ENCODE data around the gene DNLZ.

The DNLZ gene

GRCh38 chr9:136342181-136343120 is 21.1 kb downstream of the DNLZ start:
- no peak for FAIRE-seq

GRCh38 chr9:136341769-136342168 is 21.8 kb downstream of the DNLZ start:
- no peak for FAIRE-seq

DNA sequence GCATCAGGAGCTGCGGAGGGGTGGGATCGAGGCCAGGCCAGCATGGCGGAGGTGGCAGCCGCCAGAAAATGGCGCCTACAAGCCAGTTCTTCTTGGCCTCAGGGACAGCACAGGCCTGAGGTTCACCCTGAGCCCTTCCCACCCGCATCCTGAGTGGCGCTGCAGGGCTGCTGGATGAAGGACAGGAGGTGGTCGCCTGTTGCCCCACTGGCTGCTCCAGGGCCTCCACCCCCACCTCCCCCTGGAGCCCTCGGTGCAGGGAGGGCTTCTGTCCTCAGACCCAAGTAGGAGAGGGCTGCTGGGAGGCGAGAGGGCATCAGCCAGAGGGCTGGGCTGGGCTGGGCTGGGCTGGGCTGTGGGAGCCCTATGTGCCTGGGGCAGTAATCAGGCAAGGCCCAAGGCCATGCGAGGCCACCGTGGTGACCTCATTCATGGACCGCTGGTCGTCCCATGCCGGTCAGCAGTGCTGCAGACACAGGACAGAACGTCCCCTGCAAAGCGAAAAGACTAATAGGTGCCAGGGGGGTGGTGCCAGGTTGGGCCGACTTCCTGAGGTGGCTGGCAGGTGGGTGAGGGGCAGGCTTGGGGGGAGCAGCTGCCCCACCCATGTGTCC is 22.4 kb downstream of the DNLZ start:
- no peak for FAIRE-seq

DNA sequence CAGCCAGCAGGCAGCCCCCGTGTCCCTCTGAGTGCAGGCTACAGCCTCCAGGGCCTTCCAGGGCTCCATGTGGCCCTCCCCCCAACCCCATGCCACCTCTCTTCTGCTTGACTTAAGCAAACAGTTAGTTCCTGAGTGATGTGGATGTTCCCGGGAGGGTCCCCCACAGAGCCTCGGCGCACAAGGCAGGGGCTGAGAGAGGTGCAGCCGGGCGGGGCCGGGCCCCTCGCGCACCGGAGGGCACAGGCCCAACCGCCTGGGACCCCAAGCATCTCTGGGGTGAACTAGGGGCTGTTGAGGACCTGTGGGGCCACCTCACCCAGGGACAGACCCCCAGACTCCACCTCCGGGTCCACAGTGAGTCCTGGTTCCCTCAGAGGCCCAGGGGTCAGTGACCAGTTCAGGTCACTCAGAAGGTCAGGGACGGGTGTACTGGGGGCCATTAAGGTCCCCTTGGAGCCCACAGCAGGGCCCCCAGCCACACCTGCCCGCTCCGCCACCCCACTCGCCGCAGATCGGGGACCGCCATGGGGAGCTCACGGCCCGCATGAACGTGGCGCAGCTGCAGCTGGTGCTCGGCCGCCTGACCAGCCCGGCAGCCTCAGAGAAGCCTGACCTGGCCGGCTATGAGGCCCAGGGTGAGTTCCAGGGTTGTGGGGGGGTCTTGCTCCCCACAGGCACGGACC is 23.0 kb downstream of the DNLZ start:
- no peak for FAIRE-seq

DNA sequence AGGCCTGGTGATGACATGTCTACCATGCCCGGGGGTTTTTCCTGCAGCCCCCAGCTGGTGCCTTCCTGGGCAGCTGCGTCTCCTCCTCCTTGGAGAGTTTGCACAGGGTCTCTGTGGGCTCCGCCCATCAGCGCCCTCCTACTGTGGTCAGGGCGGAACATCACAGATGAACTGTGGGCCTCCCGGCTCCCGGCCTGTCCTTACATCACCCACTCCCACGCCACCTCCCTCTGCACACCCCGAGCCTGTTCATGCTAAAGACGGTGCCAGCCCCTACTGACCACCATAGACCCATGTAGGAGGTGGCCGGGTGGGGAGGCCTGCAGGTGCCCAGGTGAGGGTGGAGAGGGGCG is 23.6 kb downstream of the DNLZ start:
- no peak for FAIRE-seq

- no peak for FAIRE-seq
Observed at GRCh38 chr9:136339173-136339957, 24.2 kb downstream of the DNLZ start.

- no peak for FAIRE-seq
Observed at GRCh38 chr9:136338511-136338910, 25.0 kb downstream of the DNLZ start.

DNA sequence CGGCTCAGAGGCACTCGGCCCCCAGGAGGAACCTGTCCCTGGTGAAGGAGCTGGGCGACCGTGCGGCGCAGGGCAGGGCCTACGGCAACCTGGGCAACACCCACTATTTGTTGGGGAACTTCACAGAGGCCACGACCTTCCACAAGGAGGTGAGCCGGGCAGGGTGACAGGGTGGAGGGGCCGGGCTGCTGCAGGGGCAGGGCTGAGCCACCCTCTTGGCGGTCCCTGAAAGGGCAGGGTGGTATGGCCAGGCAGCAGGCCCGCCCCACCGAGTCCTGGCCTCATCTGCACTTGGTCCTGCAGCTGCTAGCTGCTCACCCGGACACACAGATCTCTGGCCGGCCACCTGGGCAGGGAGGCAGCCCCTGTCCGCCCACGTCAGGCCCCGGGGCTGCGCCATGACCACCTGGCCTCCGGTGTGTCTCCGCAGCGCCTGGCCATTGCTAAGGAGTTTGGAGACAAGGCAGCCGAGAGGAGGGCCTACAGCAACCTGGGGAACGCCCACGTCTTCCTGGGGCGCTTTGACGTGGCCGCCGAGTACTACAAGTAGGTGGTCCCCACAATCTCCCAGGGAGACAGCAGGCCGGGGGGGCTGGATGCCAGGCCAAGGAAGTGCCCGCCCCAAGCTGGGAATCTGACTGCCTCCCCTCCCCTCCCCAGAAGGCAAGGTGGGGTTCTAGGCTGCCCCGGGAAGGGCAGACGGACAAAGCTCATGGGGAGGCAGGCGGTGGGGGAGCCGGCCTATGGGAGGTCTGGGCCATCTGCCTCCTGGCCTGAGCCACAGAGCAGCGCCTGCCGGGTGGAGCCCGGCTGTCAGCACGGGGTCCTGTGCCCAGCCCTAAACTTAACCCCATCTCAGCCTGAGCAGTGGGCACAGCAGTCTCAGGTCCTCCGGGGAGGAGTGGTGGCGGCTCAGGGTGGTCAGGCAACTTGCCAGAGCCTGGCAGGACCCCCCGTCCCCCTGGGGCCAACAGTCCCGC is 25.8 kb downstream of the DNLZ start:
- FAIRE-seq, result no peak

GRCh38 chr9:136336881-136337280 is 26.7 kb downstream of the DNLZ start:
- no peak for FAIRE-seq

DNA sequence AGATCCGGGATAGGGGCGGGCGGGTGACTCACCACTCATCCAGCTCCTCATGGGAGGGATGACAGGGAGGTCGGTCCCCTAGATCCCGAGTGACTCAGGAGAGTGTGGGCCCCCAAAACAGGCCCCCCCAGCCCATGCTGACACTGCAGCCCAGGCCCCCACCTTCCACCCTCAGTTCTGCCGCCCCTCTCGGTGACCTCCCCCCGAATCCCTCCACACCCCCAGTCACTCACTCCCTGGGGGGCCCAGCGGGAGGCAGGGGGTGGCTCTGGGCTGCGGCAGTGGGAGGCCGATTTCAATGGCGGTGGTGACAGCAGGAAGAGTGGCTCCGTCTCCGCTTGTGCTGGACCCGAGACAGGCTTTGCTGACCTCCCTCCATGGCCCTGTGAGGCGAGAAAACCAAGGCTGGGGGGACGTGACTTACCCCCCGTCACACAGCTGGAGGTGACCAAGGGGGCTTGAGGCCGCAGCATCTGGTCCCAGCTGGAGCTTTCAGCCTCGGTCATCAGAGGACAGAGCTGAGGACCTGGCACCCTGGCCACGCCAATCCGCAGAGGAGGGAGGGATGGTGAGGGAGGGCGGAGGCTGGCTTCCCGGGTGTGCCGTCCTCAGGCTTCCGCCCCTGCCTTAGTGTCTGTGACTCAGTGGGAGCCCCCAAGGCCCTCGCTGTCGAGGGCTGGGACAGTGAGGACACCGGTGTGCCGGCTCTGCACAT is 27.2 kb downstream of the DNLZ start:
- FAIRE-seq, result no peak

DNA sequence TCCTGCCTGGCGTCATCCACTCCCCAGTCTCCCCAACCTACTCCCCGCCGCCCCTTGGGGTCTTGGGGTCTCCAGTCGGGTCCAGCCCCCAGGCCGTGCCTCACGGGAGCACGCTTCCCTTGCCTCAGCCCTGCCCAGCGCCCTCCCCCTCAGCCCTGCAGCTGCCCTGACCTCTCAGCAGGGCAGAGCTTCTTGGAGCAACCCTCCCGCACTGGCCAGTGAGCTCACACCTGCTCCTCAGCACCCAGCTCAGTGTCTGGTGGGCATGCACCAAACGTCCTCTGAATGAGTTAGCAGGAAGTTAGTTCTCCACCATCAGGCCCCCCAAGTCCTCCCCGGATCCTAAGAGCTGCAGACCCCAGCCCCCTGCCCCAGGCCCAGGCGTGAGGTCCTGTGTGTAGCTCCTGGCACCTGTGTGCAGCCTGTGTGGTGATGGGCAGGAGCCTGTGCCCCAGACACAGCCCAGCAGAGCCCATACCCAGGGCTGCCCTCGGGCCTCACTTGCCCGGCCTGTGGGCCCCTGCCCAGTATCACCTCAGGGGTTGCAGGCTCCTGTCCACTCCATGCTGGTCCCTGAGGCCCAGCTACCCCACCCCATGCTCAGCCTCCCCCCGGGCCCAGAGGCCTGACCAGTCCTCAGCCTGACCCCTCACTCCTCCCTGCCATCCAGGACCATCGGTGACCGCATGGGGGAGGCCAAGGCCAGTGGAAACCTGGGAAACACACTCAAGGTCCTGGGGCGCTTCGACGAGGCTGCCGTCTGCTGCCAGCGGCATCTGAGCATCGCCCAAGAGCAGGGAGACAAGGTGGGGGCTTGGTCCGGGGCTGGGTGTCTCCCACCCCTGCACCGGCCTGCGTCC is 28.0 kb downstream of the DNLZ start:
- no peak for FAIRE-seq

GRCh38 chr9:136334541-136334940 is 29.0 kb downstream of the DNLZ start:
- FAIRE-seq, result no peak

DNA sequence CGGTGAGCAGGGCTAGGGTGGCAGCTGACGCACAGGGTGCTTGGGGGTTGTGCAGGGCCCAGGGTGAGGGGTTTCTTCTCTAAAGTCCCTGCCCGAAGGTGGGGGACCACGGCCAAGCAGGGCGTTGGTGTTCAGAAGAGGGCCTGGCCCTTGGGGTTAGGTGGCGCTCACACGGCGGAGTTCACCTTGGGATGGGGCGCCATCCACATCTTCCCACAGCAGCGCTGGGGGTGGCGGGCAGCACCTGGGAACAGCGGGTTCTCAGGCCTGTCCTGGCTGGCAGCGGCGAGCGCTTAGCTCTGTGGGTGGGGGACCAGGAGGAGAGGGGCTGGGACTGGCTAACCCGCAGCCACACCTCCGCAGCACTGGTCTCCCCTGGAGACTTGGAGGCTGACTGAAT is 30.1 kb downstream of the DNLZ start:
- no peak for FAIRE-seq

DNA sequence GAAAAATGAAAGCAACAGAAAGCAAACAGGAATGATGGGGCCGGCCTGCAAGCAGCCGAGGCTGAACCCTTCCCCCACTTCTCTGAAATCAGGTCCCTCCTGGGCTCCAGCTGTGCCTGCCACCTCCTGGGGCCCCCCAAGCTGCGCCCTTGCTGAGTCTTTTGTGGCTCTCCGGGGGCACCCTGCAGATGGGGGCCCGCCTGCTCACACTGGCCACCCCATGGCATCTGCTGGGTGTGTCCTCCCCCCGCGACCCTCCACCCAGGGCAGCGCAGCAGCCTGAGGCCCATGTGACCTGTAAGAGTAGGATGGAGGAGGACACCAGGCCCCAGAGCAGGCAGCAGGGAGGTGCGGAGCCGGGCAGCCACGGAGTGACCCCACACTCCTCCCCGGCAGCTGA is 30.5 kb downstream of the DNLZ start:
- FAIRE-seq, result no peak

- no peak for FAIRE-seq
Observed at GRCh38 chr9:136332482-136332983, 31.0 kb downstream of the DNLZ start.

GRCh38 chr9:136331556-136332481 is 31.7 kb downstream of the DNLZ start:
- no peak for FAIRE-seq

GRCh38 chr9:136331030-136331429 is 32.5 kb downstream of the DNLZ start:
- no peak for FAIRE-seq

DNA sequence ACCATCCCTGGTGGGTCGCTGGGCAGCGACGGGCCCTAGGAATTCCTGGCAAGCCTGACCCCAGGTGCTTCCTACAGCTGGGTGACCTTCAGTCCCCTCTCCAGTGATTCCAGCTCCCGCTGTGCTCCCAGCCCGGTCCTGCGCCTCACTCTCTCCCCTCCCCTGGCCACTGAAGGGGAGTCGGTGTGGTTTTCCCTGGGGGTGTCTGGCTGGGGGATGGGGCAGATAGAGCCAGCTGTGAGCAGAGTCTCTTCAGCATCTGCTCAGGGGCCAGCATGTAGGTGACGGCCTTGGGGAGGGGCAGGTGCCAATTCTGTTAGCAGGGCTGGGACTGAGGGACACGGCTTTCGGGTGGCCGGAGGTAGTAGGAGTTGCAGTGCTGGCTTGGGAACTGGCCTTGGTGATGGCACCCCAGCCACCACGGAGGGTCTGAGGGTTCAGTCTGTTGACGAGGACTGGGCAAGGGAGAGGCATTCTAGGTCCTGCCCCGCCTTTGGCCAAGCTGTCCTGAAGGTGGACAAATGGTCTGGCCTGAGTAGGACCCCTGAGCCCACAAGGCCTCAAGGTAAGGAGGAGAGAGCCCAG is 33.0 kb downstream of the DNLZ start:
- FAIRE-seq, result no peak
